Right renal pelvis (tissue), 4 donors: ENCODE data around the gene AMN1. TPM values are rescaled to one million over a fixed set of nuclear protein-coding genes. Genes with fewer than 3 reads are reported as not detected.

Source experiments
- DNase-seq, 4 donors: peaks; one replicate each; pipeline ENCODE4 v3.0.0-alpha.2; 2013; ENCODE audit warnings: low read depth in 4 of 4, low spot score in 3 of 4, missing footprints in 1 of 4
- polyA plus RNA-seq, 4 donors: library from polyadenylated mRNA; unstranded; fragments of 120-200 nt; gene quantifications; one replicate each; pipeline ENCODE4 v1.2.1, GENCODE V29; 2013; ENCODE audit not compliant: insufficient read length in 4 of 4

The AMN1 gene
- polyA plus RNA-seq, 4 donors, result 19.3 to 27.2 (median 23.6) TPM

- DNase-seq, result no peak
Measured at GRCh38 chr12:31633464-31633863, 95.4 kb downstream of the AMN1 start.

DNA sequence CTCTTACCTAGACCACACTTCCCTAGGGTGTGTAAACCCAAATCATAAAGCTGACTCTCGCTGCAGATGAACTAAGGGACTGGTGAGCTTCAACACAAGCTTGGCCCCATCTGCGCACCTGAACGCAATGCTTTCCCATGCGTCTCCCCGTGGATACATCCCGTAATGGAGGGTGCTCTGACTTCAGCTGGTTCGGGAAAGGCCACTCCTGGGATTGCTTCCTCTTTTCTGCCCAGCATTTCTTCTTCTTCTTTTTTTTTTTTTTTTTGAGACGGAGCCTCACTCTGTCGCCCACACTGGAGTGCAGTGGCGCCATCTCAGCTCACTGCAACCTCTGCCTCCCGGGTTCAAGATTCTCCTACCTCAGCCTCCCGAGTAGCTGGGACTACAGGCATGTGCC is 97.0 kb downstream of the AMN1 start:
- no peak for DNase-seq

DNA sequence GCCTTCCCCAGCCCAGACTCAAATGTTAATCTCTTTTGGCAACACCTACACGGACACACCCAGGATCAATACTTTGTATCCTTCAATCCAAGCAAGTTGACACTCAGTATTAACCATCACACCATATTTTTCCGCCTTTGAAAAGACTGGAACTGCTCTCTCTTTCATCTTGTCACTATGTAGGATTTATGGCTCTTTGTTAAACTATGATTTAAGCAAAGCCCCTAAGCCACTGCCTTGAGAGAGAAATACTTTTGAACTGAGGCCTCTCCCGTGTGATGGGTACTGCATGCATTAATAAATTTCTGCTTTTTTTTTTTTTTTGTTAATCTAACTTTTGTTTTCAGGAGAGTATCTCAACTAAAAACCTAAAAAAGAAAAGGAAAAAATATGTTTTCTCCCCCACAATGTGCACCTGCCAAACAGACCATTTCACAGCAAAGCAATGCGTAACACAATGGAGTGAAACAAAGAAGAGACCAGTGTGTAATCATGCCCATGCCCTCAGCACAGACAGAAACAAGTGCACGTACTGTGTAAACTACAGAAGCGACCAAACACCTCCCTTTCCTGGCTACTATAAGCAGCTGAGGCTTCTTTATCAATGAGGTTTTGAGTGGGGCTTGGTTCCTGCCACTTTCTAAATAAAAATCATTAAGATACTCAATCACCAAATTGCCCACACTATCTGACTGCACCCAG is 97.6 kb downstream of the AMN1 start:
- DNase-seq, result no peak

DNA sequence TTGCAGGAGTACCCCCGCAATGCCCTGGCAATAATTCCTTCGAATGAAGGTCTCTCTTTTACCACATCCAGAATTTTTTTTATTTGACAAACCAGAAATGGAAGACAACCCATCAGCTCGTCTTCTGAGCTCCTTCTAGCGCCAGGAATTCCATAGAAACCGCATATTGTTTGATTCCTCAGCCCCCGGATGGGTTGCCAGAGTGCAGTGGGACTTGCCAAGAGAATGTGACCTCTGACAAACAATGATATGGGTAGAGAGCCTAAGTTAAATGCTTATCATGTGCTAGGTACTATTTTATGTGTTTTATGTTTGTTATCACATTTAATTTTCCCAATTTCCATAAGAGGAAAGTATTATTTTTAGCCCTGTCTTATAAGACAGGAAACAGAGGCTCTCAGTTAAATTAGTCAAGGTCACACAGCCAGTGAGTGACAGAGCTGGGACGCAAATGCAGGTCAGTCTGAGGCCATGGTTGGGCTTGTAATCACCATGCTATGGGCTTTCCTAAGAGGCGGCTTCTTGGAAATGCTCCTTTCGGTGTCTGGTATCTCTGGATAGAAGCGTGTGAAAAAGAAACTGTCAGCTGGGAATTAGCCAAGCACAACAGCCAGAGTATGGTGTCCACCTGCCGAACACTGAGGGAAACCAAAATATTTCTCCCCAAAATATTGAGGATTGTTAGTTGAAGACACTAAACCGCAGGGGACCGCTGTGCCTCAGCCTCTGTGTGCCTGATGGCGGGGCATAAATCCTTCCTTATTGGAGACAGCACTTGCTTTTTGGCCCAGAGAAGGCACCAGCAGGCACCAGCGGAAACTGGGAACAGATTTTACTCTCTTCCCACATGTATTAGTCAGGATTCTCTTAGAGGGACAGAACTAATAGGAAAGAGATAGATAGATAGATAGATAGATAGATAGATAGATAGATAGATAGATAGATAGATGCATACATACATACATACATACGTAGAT is 98.8 kb downstream of the AMN1 start:
- peak in 2 of 4 donors; percentile 69 for DNase-seq

- DNase-seq, result no peak
Measured at GRCh38 chr12:31627456-31628054, 101.3 kb downstream of the AMN1 start.

DNA sequence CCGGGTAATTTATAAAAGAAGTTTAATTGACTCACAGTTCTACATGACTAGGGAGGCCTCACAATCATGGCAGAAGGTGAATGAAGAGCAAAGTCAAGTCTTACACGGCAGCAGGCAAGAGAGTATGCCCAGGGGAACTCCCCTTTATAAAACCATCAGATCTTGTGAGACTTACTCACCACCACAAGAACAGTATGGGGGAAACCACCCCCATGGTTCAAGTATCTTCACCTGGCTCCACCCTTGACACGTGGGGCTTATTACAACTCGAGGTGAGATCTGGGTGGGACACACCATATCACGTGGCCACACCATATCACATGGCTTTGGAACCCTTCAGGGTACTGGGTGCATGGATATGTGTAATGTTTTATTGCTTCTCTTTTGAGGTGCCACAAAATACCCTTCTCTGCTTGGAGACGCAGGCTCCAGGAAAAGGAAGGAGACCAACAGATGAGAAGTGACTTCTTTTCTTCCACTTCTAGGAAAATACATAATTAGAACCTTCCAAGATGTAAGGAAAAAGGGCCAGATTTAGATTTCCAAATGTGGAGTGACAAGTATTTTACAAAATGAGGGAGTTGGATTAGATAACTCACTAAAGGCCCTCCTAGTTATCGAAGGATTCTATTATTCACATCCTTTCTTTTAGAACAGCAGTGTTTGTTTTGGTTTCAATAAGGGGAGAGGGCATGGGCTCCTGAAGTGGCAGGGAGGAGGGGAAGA is 102.4 kb downstream of the AMN1 start:
- no peak for DNase-seq

- DNase-seq, result no peak
Measured at GRCh38 chr12:31622038-31622437, 106.8 kb downstream of the AMN1 start.

Other genes starting within 250 kb of the AMN1 start
- 10 to 100 TPM; 25.8 to 34.4 (median 28.7) TPM for gene DENND5B, start 137.9 kb downstream of the AMN1 start, polyA plus RNA-seq
- 1 to 10 TPM; 4.5 to 6.7 (median 5.7) TPM for gene ETFBKMT, start 69.3 kb downstream of the AMN1 start, polyA plus RNA-seq
- gene RESF1, start 230.4 kb upstream of the AMN1 start, polyA plus RNA-seq, result 10 to 100 TPM; 46.5 to 57.6 (median 54.6) TPM